Measurements from ENCODE around the gene TDO2.

DNA sequence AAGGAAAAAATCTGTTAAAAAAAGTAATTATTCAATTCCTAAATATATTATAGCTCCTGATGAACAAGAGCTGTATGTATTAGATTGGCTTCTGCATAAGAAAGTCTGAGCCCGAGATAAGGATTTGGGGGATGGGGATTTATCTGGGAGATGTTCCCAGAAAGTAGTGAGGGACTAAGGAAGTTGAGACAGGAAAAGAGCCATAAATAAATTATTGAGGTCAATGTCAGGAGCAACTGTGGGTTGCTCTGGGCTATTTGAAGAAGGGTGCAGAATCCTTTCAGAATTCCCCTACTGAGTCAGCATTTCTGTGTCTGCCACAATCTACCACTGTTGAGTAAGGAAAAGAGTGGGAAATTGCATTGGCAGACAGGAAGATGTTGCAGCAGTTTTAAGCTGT, 3.1 kb upstream of the TDO2 start:
- TF ChIP-seq CTCF (IDR thresholded peaks at IDR 0.05) = no peak
- TF ChIP-seq POLR2A (IDR thresholded peaks at IDR 0.05) = no peak

All from lower leg skin (tissue), 3 donors.